Measurements from ENCODE around the gene SLC25A42. TPM values are rescaled to one million over a fixed set of nuclear protein-coding genes. Genes with fewer than 3 reads are reported as not detected.

SLC25A42 gene
- total and polyA plus RNA-seq, 2 of the 13 experiments (the other 11 are each of a cell fraction or from before 2014, with no cell fraction given) = 12.8 to 18.3 TPM

GRCh38 chr19:19063183-19064097 is at the start of gene SLC25A42 (continued):
- TF ChIP-seq, protein P1, sequence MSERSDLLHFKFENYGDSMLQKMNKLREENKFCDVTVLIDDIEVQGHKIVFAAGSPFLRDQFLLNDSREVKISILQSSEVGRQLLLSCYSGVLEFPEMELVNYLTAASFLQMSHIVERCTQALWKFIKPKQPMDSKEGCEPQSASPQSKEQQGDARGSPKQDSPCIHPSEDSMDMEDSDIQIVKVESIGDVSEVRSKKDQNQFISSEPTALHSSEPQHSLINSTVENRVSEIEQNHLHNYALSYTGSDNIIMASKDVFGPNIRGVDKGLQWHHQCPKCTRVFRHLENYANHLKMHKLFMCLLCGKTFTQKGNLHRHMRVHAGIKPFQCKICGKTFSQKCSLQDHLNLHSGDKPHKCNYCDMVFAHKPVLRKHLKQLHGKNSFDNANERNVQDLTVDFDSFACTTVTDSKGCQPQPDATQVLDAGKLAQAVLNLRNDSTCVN (CRISPR knock-in tag; IDR thresholded peaks at IDR 0.05; ENCODE audit: borderline replicate concordance) = peak; percentile 37; the same call in 1 of the 2 replicates
- TF ChIP-seq ZNF136 (CRISPR knock-in tag; IDR thresholded peaks at IDR 0.05; ENCODE audit: low read depth) = no peak
- TF ChIP-seq, protein P2, sequence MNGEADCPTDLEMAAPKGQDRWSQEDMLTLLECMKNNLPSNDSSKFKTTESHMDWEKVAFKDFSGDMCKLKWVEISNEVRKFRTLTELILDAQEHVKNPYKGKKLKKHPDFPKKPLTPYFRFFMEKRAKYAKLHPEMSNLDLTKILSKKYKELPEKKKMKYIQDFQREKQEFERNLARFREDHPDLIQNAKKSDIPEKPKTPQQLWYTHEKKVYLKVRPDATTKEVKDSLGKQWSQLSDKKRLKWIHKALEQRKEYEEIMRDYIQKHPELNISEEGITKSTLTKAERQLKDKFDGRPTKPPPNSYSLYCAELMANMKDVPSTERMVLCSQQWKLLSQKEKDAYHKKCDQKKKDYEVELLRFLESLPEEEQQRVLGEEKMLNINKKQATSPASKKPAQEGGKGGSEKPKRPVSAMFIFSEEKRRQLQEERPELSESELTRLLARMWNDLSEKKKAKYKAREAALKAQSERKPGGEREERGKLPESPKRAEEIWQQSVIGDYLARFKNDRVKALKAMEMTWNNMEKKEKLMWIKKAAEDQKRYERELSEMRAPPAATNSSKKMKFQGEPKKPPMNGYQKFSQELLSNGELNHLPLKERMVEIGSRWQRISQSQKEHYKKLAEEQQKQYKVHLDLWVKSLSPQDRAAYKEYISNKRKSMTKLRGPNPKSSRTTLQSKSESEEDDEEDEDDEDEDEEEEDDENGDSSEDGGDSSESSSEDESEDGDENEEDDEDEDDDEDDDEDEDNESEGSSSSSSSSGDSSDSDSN (CRISPR knock-in tag; IDR thresholded peaks at IDR 0.05) = peak; percentile 37; the same call in 1 of the 2 replicates
- TF ChIP-seq TAF15 (IDR thresholded peaks at IDR 0.05; ENCODE audit: low read depth, low read length, poor library complexity, severe bottlenecking) = no peak
- no peak for TF ChIP-seq ISX (CRISPR knock-in tag; conservative IDR thresholded peaks at IDR 0.05)
- TF ChIP-seq ZNF296 (CRISPR knock-in tag; conservative IDR thresholded peaks at IDR 0.05) = no peak
- TF ChIP-seq SIN3B (IDR thresholded peaks at IDR 0.05; ENCODE audit: low read length) = no peak
- TF ChIP-seq MZF1 (CRISPR knock-in tag; IDR thresholded peaks at IDR 0.05; ENCODE audit: borderline replicate concordance) = 0 out of 2 replicates have a peak, but pooled peaks have one; percentile 68
- no peak; the same call in 1 of the 2 replicates for TF ChIP-seq NRL (CRISPR knock-in tag; IDR thresholded peaks at IDR 0.05; ENCODE audit: borderline replicate concordance)
- peak; percentile 67 for TF ChIP-seq MAZ (IDR thresholded peaks at IDR 0.05; ENCODE audit: borderline replicate concordance, low read depth, low read length)
- peak; percentile 85 for TF ChIP-seq MAZ (CRISPR knock-in tag; IDR thresholded peaks at IDR 0.05; ENCODE audit: low read depth)
- no peak for TF ChIP-seq ZBTB1 (CRISPR knock-in tag; IDR thresholded peaks at IDR 0.05; ENCODE audit: borderline replicate concordance)
- TF ChIP-seq EHMT2 (IDR thresholded peaks at IDR 0.05; ENCODE audit: borderline replicate concordance, low read depth, low read length) = no peak
- TF ChIP-seq TEAD2 (CRISPR knock-in tag; IDR thresholded peaks at IDR 0.05) = no peak
- TF ChIP-seq, protein P3, sequence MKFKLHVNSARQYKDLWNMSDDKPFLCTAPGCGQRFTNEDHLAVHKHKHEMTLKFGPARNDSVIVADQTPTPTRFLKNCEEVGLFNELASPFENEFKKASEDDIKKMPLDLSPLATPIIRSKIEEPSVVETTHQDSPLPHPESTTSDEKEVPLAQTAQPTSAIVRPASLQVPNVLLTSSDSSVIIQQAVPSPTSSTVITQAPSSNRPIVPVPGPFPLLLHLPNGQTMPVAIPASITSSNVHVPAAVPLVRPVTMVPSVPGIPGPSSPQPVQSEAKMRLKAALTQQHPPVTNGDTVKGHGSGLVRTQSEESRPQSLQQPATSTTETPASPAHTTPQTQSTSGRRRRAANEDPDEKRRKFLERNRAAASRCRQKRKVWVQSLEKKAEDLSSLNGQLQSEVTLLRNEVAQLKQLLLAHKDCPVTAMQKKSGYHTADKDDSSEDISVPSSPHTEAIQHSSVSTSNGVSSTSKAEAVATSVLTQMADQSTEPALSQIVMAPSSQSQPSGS (CRISPR knock-in tag; IDR thresholded peaks at IDR 0.05) = peak; percentile 64; the same call in 1 of the 2 replicates
- TF ChIP-seq, protein P4, sequence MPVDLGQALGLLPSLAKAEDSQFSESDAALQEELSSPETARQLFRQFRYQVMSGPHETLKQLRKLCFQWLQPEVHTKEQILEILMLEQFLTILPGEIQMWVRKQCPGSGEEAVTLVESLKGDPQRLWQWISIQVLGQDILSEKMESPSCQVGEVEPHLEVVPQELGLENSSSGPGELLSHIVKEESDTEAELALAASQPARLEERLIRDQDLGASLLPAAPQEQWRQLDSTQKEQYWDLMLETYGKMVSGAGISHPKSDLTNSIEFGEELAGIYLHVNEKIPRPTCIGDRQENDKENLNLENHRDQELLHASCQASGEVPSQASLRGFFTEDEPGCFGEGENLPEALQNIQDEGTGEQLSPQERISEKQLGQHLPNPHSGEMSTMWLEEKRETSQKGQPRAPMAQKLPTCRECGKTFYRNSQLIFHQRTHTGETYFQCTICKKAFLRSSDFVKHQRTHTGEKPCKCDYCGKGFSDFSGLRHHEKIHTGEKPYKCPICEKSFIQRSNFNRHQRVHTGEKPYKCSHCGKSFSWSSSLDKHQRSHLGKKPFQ (CRISPR knock-in tag; IDR thresholded peaks at IDR 0.05; ENCODE audit: insufficient replicate concordance) = no peak
- peak; percentile 61 to 66; a peak in 3 of 4 replicates for TF ChIP-seq POLR2A (IDR thresholded peaks at IDR 0.05; ENCODE audit: insufficient read depth in 1 of 2, low read depth in 2 of 2, low read length in 2 of 2)
- TF ChIP-seq ZNF781 (CRISPR knock-in tag; IDR thresholded peaks at IDR 0.05; ENCODE audit: borderline replicate concordance, not compliant biosample characterization) = no peak
- peak; percentile 86 for TF ChIP-seq TBX3 (IDR thresholded peaks at IDR 0.05; ENCODE audit: borderline replicate concordance)
- TF ChIP-seq ATF1 (CRISPR knock-in tag; IDR thresholded peaks at IDR 0.05) = no peak
- TF ChIP-seq HNF4A (CRISPR knock-in tag; IDR thresholded peaks at IDR 0.05) = peak; percentile 81
- TF ChIP-seq ZNF17 (CRISPR knock-in tag; IDR thresholded peaks at IDR 0.05) = no peak
- TF ChIP-seq RBM22 (optimal IDR thresholded peaks at IDR 0.05; ENCODE audit: low read length) = peak; percentile 51

Measured in HepG2 (cell line).